NCI-H774 (cell line): ENCODE measurements around the gene BAZ1B.
"Not testable (repeated sequence)": the region's sequence is repeated elsewhere in the genome, so short reads cannot be mapped to it uniquely, and the experiment has no call there.

Experiments
- DNase-seq: peaks from one replicate; lab custom pipeline; 2025; lab: John Stamatoyannopoulos, UW

Gene BAZ1B

GRCh38 chr7:73541722-73542121 is 19.6 kb upstream of the BAZ1B start:
- DNase-seq, result no peak

GRCh38 chr7:73539709-73540108 is 17.6 kb upstream of the BAZ1B start:
- DNase-seq, result no peak

GRCh38 chr7:73538510-73538909 is 16.4 kb upstream of the BAZ1B start:
- DNase-seq, result not testable (repeated sequence)

- no peak for DNase-seq
Observed at GRCh38 chr7:73537051-73537450, 15.0 kb upstream of the BAZ1B start.

GRCh38 chr7:73536479-73536878 is 14.4 kb upstream of the BAZ1B start:
- no peak for DNase-seq

- not testable (repeated sequence) for DNase-seq
Observed at GRCh38 chr7:73535918-73536317, 13.8 kb upstream of the BAZ1B start.

- no peak for DNase-seq
Observed at GRCh38 chr7:73533742-73534141, 11.6 kb upstream of the BAZ1B start.

- DNase-seq, result no peak
Observed at GRCh38 chr7:73532224-73532623, 10.1 kb upstream of the BAZ1B start.

GRCh38 chr7:73530800-73531199 is 8.7 kb upstream of the BAZ1B start:
- DNase-seq, result no peak

GRCh38 chr7:73526896-73527821 is 5.1 kb upstream of the BAZ1B start:
- peak; percentile 10 for DNase-seq

GRCh38 chr7:73526158-73526494 is 4.0 kb upstream of the BAZ1B start:
- DNase-seq, result not testable (repeated sequence)

- DNase-seq, result peak; percentile 68
Observed at GRCh38 chr7:73521636-73522104, 423 bp downstream of the BAZ1B start.

- DNase-seq, result no peak
Observed at GRCh38 chr7:73520673-73521635, 1.1 kb downstream of the BAZ1B start.

- DNase-seq, result no peak
Observed at GRCh38 chr7:73519867-73520672, 2.0 kb downstream of the BAZ1B start.

- DNase-seq, result no peak
Observed at GRCh38 chr7:73518470-73518869, 3.6 kb downstream of the BAZ1B start.

GRCh38 chr7:73517241-73517995 is 4.7 kb downstream of the BAZ1B start:
- DNase-seq, result no peak

- DNase-seq, result no peak
Observed at GRCh38 chr7:73515178-73515577, 6.9 kb downstream of the BAZ1B start.

GRCh38 chr7:73512018-73512780 is 9.9 kb downstream of the BAZ1B start:
- DNase-seq, result no peak

GRCh38 chr7:73509463-73509862 is 12.6 kb downstream of the BAZ1B start:
- no peak for DNase-seq

- no peak for DNase-seq
Observed at GRCh38 chr7:73507556-73507955, 14.5 kb downstream of the BAZ1B start.
